Measurements from ENCODE around the gene LMO3.

The LMO3 gene

DNA sequence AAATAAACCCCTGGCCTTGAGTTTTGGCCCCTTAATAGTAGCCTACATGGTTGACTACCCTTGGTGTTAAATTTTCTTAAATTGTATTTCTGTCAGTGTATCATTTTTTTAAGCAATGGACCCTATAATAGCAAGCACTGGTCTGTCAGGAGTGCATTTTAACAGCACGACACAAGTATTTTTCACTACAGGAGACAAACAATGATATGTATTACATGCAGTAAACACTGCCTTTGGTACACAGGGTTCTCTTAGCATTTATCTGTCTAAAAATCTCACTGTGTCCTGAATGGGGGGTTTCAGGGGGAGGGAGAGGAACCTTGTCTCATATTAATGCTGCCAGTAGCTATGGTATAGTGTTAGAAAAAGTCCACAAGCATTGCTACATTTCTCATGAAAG is 18.4 kb downstream of the LMO3 start:
- no peak overlapping the region for H3K4me3 ChIP-seq (ENCODE audit: low read depth, low read length)
- no peak for TF ChIP-seq CTCF (IDR thresholded peaks at IDR 0.05; ENCODE audit: low read depth, low read length)

GRCh38 chr12:16587110-16587453 is 18.9 kb downstream of the LMO3 start:
- TF ChIP-seq CTCF (IDR thresholded peaks at IDR 0.05; ENCODE audit: low read depth, low read length) = no peak
- no peak overlapping the region for H3K4me3 ChIP-seq (ENCODE audit: low read depth, low read length)

- no peak for TF ChIP-seq CTCF (IDR thresholded peaks at IDR 0.05; ENCODE audit: low read depth, low read length)
- H3K4me3 ChIP-seq (ENCODE audit: low read depth, low read length) = no peak overlapping the region
Measured at GRCh38 chr12:16586350-16587109, 19.4 kb downstream of the LMO3 start.

GRCh38 chr12:16585781-16586180 is 20.2 kb downstream of the LMO3 start:
- H3K4me3 ChIP-seq (ENCODE audit: low read depth, low read length) = no peak overlapping the region
- no peak for TF ChIP-seq CTCF (IDR thresholded peaks at IDR 0.05; ENCODE audit: low read depth, low read length)

DNA sequence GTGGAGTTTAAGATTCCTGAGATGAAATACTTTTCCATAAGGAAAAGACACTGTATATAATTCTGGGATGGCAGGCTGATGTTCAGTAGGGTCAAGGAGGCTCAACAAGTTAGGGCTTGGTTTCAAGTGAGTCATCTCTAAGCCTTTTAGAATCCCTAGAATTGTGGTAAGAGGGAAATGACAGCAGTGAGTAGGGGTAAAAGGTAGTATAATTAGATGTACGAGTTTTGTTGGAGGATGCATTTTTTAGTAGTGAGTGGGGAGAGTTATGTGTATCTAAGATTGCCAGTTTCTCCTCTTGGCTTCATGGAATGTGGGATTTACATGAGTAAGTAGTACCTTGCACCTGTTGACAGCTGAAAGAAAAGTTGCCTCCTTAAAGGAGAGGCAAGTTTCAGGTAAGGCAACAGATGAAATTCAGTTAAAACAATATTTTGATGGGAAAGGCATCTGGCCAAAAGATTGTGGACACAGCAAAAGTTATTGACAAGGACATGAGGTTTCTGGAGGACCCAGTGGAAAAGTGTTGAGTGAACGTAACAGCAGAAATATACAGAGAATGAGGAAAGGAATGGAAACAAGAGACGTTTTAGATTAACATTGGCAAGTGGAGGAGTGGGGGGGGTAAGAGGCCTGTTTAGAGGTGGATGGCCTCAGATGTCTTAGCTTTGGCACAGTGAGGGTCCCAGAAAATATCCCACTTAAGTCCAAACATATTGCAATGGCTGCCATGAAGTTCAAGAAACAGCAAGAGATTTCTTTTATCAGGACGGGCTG is 21.8 kb downstream of the LMO3 start:
- no peak overlapping the region for H3K4me3 ChIP-seq (ENCODE audit: low read depth, low read length)
- TF ChIP-seq CTCF (IDR thresholded peaks at IDR 0.05; ENCODE audit: low read depth, low read length) = no peak

DNA sequence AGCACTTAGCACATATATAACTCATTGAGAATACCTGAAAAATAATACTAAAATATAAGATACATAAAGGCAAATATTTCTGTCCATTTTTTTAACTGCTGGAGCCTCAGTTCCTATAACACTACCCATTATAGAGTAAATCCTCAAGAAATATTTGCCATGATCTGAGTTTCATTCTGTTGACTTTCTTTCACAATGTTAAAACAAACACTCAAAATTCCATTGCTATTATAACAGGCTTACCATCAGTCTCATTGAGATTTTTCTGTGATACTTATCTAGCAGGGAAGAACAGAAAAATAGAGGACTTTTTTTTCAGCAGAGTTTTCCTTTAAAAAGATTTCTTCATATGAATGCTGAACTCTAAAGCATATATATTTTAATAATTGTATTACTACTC is 24.5 kb downstream of the LMO3 start:
- TF ChIP-seq CTCF (IDR thresholded peaks at IDR 0.05; ENCODE audit: low read depth, low read length) = no peak
- no peak overlapping the region for H3K4me3 ChIP-seq (ENCODE audit: low read depth, low read length)

- H3K4me3 ChIP-seq (ENCODE audit: low read depth, low read length) = no peak overlapping the region
- TF ChIP-seq CTCF (IDR thresholded peaks at IDR 0.05; ENCODE audit: low read depth, low read length) = no peak
Measured at GRCh38 chr12:16579041-16579440, 26.9 kb downstream of the LMO3 start.

Measured in WI38 (cell line).